AG08396 (cell line): ENCODE results near the gene PRDM5.
"Not testable (repeated sequence)": the region's sequence is repeated elsewhere in the genome, so short reads cannot be mapped to it uniquely, and the experiment has no call there.

Source experiments
- DNase-seq: peaks from one replicate; pipeline ENCODE4 v3.0.0; 2012; ENCODE audit warnings: low spot score, mixed read lengths

The PRDM5 gene

GRCh38 chr4:120703908-120704307 is 218.6 kb downstream of the PRDM5 start:
- DNase-seq = no peak

GRCh38 chr4:120699354-120699753 is 223.2 kb downstream of the PRDM5 start:
- DNase-seq = no peak

- peak; percentile 8 for DNase-seq
Measured at GRCh38 chr4:120694973-120695372, 227.6 kb downstream of the PRDM5 start.

GRCh38 chr4:120693816-120694215 is 228.7 kb downstream of the PRDM5 start:
- DNase-seq = no peak

- peak; percentile 46 for DNase-seq
Measured at GRCh38 chr4:120692964-120693363, 229.6 kb downstream of the PRDM5 start.

- DNase-seq = no peak
Measured at GRCh38 chr4:120691536-120691935, 231.0 kb downstream of the PRDM5 start.

GRCh38 chr4:120691106-120691505 is 231.4 kb downstream of the PRDM5 start:
- DNase-seq = no peak

- no peak for DNase-seq
Measured at GRCh38 chr4:120688791-120689190, 233.7 kb downstream of the PRDM5 start.

GRCh38 chr4:120685756-120686278 is 236.7 kb downstream of the PRDM5 start:
- no peak for DNase-seq

GRCh38 chr4:120683897-120684540 is 238.5 kb downstream of the PRDM5 start:
- DNase-seq = no peak

- DNase-seq = no peak
Measured at GRCh38 chr4:120682981-120683380, 239.5 kb downstream of the PRDM5 start.

- DNase-seq = no peak
Measured at GRCh38 chr4:120680647-120681228, 241.8 kb downstream of the PRDM5 start.

- DNase-seq = no peak
Measured at GRCh38 chr4:120673696-120674095, 248.8 kb downstream of the PRDM5 start.

- DNase-seq = no peak
Measured at GRCh38 chr4:120672558-120673147, 249.9 kb downstream of the PRDM5 start.

- no peak for DNase-seq
Measured at GRCh38 chr4:120672076-120672475, 250.4 kb downstream of the PRDM5 start.

- DNase-seq = no peak
Measured at GRCh38 chr4:120671538-120671937, 251.0 kb downstream of the PRDM5 start.

GRCh38 chr4:120667102-120667501 is 255.4 kb downstream of the PRDM5 start:
- no peak for DNase-seq

- DNase-seq = no peak
Measured at GRCh38 chr4:120664851-120665250, 257.7 kb downstream of the PRDM5 start.

- no peak for DNase-seq
Measured at GRCh38 chr4:120659616-120660170, 262.8 kb downstream of the PRDM5 start.

- DNase-seq = no peak
Measured at GRCh38 chr4:120658772-120659171, 263.8 kb downstream of the PRDM5 start.

GRCh38 chr4:120653804-120654573 is 268.5 kb downstream of the PRDM5 start:
- no peak for DNase-seq

GRCh38 chr4:120648336-120648735 is 274.2 kb downstream of the PRDM5 start:
- not testable (repeated sequence) for DNase-seq
